Trophoblast cell (in vitro differentiated cells and primary cell): ENCODE measurements around the gene BAAT.

Experiments used
- DNase-seq, 2 donors: peaks; one replicate each; pipeline ENCODE4 v3.0.0-alpha.2; 2016
- H2AFZ ChIP-seq: 2 replicates; pipeline ENCODE4 v1.6.1; 2013; ENCODE audit warnings: low read length, moderate library complexity, mild to moderate bottlenecking; ENCODE audit not compliant: insufficient read depth, poor library complexity
- H2AK5ac ChIP-seq: 2 replicates; pipeline ENCODE4 v1.6.1; 2013; ENCODE audit warnings: mild to moderate bottlenecking, low read length
- H2BK120ac ChIP-seq: 2 replicates; pipeline ENCODE4 v1.6.1; 2013; ENCODE audit warnings: low read length, mild to moderate bottlenecking, moderate library complexity; ENCODE audit not compliant: insufficient read depth, poor library complexity
- H2BK12ac ChIP-seq: 2 replicates; pipeline ENCODE4 v1.6.1; 2013; ENCODE audit warnings: mild to moderate bottlenecking, low read length, moderate library complexity
- H2BK5ac ChIP-seq: 2 replicates; pipeline ENCODE4 v1.6.1; 2013; ENCODE audit warnings: low read length, low read depth, moderate library complexity, mild to moderate bottlenecking; ENCODE audit not compliant: poor library complexity
- H3K14ac ChIP-seq: 2 replicates; pipeline ENCODE4 v1.6.1; 2013; ENCODE audit warnings: mild to moderate bottlenecking, low read length
- H3K18ac ChIP-seq: 2 replicates; pipeline ENCODE4 v1.6.1; 2013; ENCODE audit warnings: mild to moderate bottlenecking, low read length
- H3K23ac ChIP-seq: 2 replicates; pipeline ENCODE4 v1.6.1; 2013; ENCODE audit warnings: low read length
- H3K27ac ChIP-seq: 2 replicates; pipeline ENCODE4 v1.5.1; 2013; ENCODE audit warnings: low read depth, mild to moderate bottlenecking, inconsistent platforms, low read length, moderate library complexity
- H3K27me3 ChIP-seq: 2 replicates; pipeline ENCODE4 v1.6.1; 2013; ENCODE audit warnings: inconsistent platforms, mild to moderate bottlenecking, low read length, moderate library complexity; ENCODE audit not compliant: insufficient read depth
- H3K36me3 ChIP-seq, 2 experiments: 1 replicate in 1 of 2; 2 replicates in 1 of 2; pipeline ENCODE4 v1.6.1; 2013; ENCODE audit warnings: low read length in 2 of 2, mild to moderate bottlenecking in 2 of 2, moderate library complexity in 1 of 2; ENCODE audit not compliant: insufficient read depth in 2 of 2, control insufficient read depth in 1 of 2
- H3K4ac ChIP-seq: 2 replicates; pipeline ENCODE4 v1.6.1; 2013; ENCODE audit warnings: low read depth, mild to moderate bottlenecking, low read length, moderate library complexity
- H3K4me1 ChIP-seq, 2 experiments: 1 replicate in 1 of 2; 2 replicates in 1 of 2; pipeline ENCODE4 v1.6.1; 2013; ENCODE audit warnings: low read length in 2 of 2, mild to moderate bottlenecking in 2 of 2, moderate library complexity in 1 of 2; ENCODE audit not compliant: insufficient read depth in 2 of 2, control insufficient read depth in 1 of 2
- H3K4me2 ChIP-seq: 2 replicates; pipeline ENCODE4 v1.6.1; 2013; ENCODE audit warnings: inconsistent platforms, mild to moderate bottlenecking, low read length, moderate library complexity
- H3K4me3 ChIP-seq: 2 replicates; pipeline ENCODE4 v1.5.1; 2013; ENCODE audit warnings: mild to moderate bottlenecking, low read depth, low read length, inconsistent platforms
- H3K79me1 ChIP-seq: one replicate; pipeline ENCODE4 v1.6.1; 2013; ENCODE audit warnings: low read length
- H3K79me2 ChIP-seq: 2 replicates; pipeline ENCODE4 v1.6.1; 2013; ENCODE audit warnings: low read length, mild to moderate bottlenecking; ENCODE audit not compliant: control insufficient read depth, insufficient read depth, poor library complexity
- H3K9ac ChIP-seq: 2 replicates; pipeline ENCODE4 v1.6.1; 2013; ENCODE audit warnings: mild to moderate bottlenecking, low read length
- H3K9me3 ChIP-seq: 2 replicates; pipeline ENCODE4 v1.6.1; 2013; ENCODE audit warnings: low read depth, mild to moderate bottlenecking, control low read depth, inconsistent platforms, low read length; ENCODE audit not compliant: insufficient read depth
- H4K12ac ChIP-seq: 2 replicates; pipeline ENCODE4 v1.6.1; 2013; ENCODE audit warnings: low read depth, mild to moderate bottlenecking, low read length, moderate library complexity
- H4K8ac ChIP-seq: 2 replicates; pipeline ENCODE4 v1.6.1; 2013; ENCODE audit warnings: low read depth, mild to moderate bottlenecking, low read length, moderate library complexity
- H4K91ac ChIP-seq: one replicate; pipeline ENCODE4 v1.6.1; 2013; ENCODE audit warnings: low read depth, mild to moderate bottlenecking, low read length, moderate library complexity
- WGBS: extraction: QIAGEN DNeasy Blood & Tissue Kit; methylation state at CpG from one replicate; pipeline ENCODE4 v1.1.7; 2013; ENCODE audit warnings: missing lambda C conversion rate; ENCODE audit not compliant: insufficient read length, insufficient coverage; ENCODE audit errors: extremely low coverage; 5-methylcytosine and 5-hydroxymethylcytosine counted together

The BAAT gene

GRCh38 chr9:101429736-101430135 is 44.9 kb upstream of the BAAT start:
- no peak overlapping the region for H2BK5ac ChIP-seq
- H3K79me1 ChIP-seq, result no peaks in the 10 kb centered on the region
- no peak overlapping the region for H3K14ac ChIP-seq
- no peak for DNase-seq
- no peaks in the 10 kb centered on the region for H3K79me2 ChIP-seq
- no peak overlapping the region for H3K18ac ChIP-seq
- H3K36me3 ChIP-seq, result no peaks in the 10 kb centered on the region
- H4K91ac ChIP-seq, result no peak overlapping the region
- no peak overlapping the region for H3K27ac ChIP-seq
- no peak overlapping the region for H2AK5ac ChIP-seq
- no peaks in the 10 kb centered on the region for H3K4me1 ChIP-seq
- H4K12ac ChIP-seq, result no peak overlapping the region
- no CpG with 5 or more reads among the region's 7 CpGs for WGBS
- no peaks in the 10 kb centered on the region for H3K27me3 ChIP-seq
- H3K9me3 ChIP-seq, result peaks cover 2% of the 10 kb centered on the region
- no peak overlapping the region for H3K4me3 ChIP-seq
- H2BK12ac ChIP-seq, result no peak overlapping the region
- H2BK120ac ChIP-seq, result no peak overlapping the region
- H3K4me2 ChIP-seq, result no peak overlapping the region
- H3K4ac ChIP-seq, result no peak overlapping the region
- no peak overlapping the region for H2AFZ ChIP-seq
- no peak overlapping the region for H4K8ac ChIP-seq
- no peak overlapping the region for H3K9ac ChIP-seq
- no peak overlapping the region for H3K23ac ChIP-seq

- Histone ChIP-seq H3K14ac (no peak overlapping the region), H3K4me2 (no peak overlapping the region), H4K91ac (no peak overlapping the region), H3K4me1 (no peaks in the 10 kb centered on the region), H3K4me3 (no peak overlapping the region), H3K79me1 (no peaks in the 10 kb centered on the region), H2BK120ac (no peak overlapping the region), H3K27ac (no peak overlapping the region), H3K18ac (no peak overlapping the region), H3K36me3 (no peaks in the 10 kb centered on the region), H3K27me3 (no peaks in the 10 kb centered on the region), H2BK12ac (no peak overlapping the region), H3K9ac (no peak overlapping the region), H3K23ac (no peak overlapping the region), H2AK5ac (no peak overlapping the region), H3K9me3 (peaks cover 2% of the 10 kb centered on the region), H2AFZ (no peak overlapping the region), H2BK5ac (no peak overlapping the region), H4K8ac (no peak overlapping the region), H3K79me2 (no peaks in the 10 kb centered on the region), H4K12ac (no peak overlapping the region), H3K4ac (no peak overlapping the region)
- no CpG with 5 or more reads among the region's 3 CpGs for WGBS
- DNase-seq, result no peak
Measured at GRCh38 chr9:101428909-101429308, 44.1 kb upstream of the BAAT start.

GRCh38 chr9:101427957-101428655 is 43.3 kb upstream of the BAAT start:
- Histone ChIP-seq H3K14ac (no peak overlapping the region), H2BK5ac (no peak overlapping the region), H3K9me3 (peaks cover 2% of the 10 kb centered on the region), H4K8ac (no peak overlapping the region), H3K4ac (no peak overlapping the region), H2BK12ac (no peak overlapping the region), H3K4me1 (no peaks in the 10 kb centered on the region), H3K79me1 (no peaks in the 10 kb centered on the region), H3K18ac (no peak overlapping the region), H3K79me2 (no peaks in the 10 kb centered on the region), H3K27me3 (no peaks in the 10 kb centered on the region), H3K4me2 (no peak overlapping the region), H2AFZ (no peak overlapping the region), H3K4me3 (no peak overlapping the region), H4K91ac (no peak overlapping the region), H2AK5ac (no peak overlapping the region), H2BK120ac (no peak overlapping the region), H3K27ac (no peak overlapping the region), H3K23ac (no peak overlapping the region), H4K12ac (no peak overlapping the region), H3K9ac (no peak overlapping the region), H3K36me3 (no peaks in the 10 kb centered on the region)
- WGBS, result no CpG with 5 or more reads among the region's 3 CpGs
- DNase-seq, result no peak

GRCh38 chr9:101427358-101427757 is 42.6 kb upstream of the BAAT start:
- Histone ChIP-seq H3K4me1 (no peaks in the 10 kb centered on the region), H3K27ac (no peak overlapping the region), H2AK5ac (no peak overlapping the region), H3K79me2 (no peaks in the 10 kb centered on the region), H3K18ac (no peak overlapping the region), H2BK12ac (no peak overlapping the region), H3K9ac (no peak overlapping the region), H3K9me3 (peaks cover 2% of the 10 kb centered on the region), H3K23ac (no peak overlapping the region), H4K8ac (no peak overlapping the region), H3K36me3 (no peaks in the 10 kb centered on the region), H3K79me1 (no peaks in the 10 kb centered on the region), H3K4me3 (no peak overlapping the region), H4K91ac (no peak overlapping the region), H3K27me3 (no peaks in the 10 kb centered on the region), H3K14ac (no peak overlapping the region), H3K4ac (no peak overlapping the region), H2BK120ac (no peak overlapping the region), H2BK5ac (no peak overlapping the region), H2AFZ (no peak overlapping the region), H3K4me2 (no peak overlapping the region), H4K12ac (no peak overlapping the region)
- no CpG with 5 or more reads among the region's 8 CpGs for WGBS
- DNase-seq, result no peak
